Measurements from ENCODE around the gene LAMA2. TPM values are rescaled to one million over a fixed set of nuclear protein-coding genes. Genes with fewer than 3 reads are reported as not detected.

The LAMA2 gene
- polyA plus RNA-seq, 1 donor from 2014 or later = 2.5 TPM

DNA sequence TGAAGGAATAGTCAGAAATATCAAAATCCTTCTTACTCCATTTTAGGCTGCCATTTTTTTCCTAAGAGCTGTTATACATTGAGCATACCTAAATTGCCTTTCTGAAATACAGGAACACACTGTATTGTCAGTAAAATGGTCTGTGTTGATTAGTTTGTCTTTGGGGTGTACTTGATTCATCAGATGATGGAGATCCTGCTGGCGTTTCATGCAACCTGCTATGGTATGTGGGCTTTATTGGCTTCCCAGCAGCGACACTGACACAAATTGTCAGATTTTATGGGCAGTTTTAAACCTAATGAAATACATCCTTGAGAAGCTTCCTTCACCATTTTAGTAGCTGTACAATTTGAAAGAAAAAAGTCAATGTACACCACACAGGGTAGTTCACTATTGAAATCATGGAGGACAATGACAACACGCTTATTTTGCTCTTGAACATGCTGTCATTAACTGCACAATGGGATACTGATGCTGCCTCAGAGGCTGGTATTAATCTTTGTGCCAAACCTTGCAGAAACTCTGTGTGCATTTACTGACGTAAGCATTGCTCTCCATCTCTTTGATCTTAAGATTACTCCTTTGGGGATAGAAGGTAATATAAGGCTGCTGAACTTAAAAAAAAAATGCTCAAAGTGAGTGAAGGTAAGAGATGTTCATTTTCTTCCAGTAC is 124.9 kb downstream of the LAMA2 start:
- TF ChIP-seq SMC3 (conservative IDR thresholded peaks at IDR 0.05; ENCODE audit: poor library complexity) (peak; percentile 28), EZH2 (IDR thresholded peaks at IDR 0.05; ENCODE audit: borderline replicate concordance, insufficient read depth, low read length, poor library complexity, severe bottlenecking) (no peak), EP300 (conservative IDR thresholded peaks at IDR 0.05; ENCODE audit: poor library complexity, severe bottlenecking) (peak; percentile 96), REST (IDR thresholded peaks at IDR 0.05; ENCODE audit: borderline replicate concordance) (peak; percentile 25), CTCF (IDR thresholded peaks at IDR 0.05; ENCODE audit: poor library complexity, severe bottlenecking) (peak; percentile 9), POLR2AphosphoS5 (IDR thresholded peaks at IDR 0.05) (peak; percentile 84), TAF1 (IDR thresholded peaks at IDR 0.05; ENCODE audit: low read depth) (no peak)

DNA sequence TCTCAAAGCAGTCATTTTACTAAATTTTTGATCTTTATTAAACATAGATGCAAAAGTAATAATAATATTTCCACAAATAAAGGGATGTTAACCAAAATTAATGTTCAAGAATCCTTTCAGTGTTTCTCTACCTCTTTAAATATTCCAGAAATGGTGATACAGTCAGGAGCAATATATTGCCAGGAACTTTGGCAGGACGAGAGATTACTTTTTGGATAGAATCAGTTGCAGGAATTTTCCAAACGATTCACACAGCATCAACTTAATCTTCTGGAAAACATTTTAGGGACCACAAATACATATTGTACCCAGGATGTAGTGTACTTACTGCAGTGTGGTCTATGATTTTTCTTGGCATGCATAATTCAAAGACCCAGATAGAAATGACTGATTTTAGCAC is 125.7 kb downstream of the LAMA2 start:
- Histone ChIP-seq H2AFZ (ENCODE audit: low read depth, low read length) (no peak overlapping the region), H4K20me1 (ENCODE audit: insufficient read depth) (no peaks in the 10 kb centered on the region), H3K79me2 (replicated peaks; ENCODE audit: insufficient read depth, low read length) (no peaks in the 10 kb centered on the region), H3K27me3 (ENCODE audit: insufficient read depth, low read depth, low read length) (no peaks in the 10 kb centered on the region), H3K27ac (ENCODE audit: low read length) (peak overlapping the region; percentile 69), H3F3A (ENCODE audit: insufficient read depth, low read length, poor library complexity, severe bottlenecking) (peaks cover 10% of the 10 kb centered on the region), H3K4me3 (ENCODE audit: low read length) (peak overlapping the region; percentile 47), H3K9me2 (ENCODE audit: insufficient read depth, low read length) (no peaks in the 10 kb centered on the region), H3K36me3 (ENCODE audit: insufficient read depth, low read length) (no peaks in the 10 kb centered on the region), H3K9me3 (ENCODE audit: low read length) (no peaks in the 10 kb centered on the region), H3K9ac (ENCODE audit: low read length) (no peak overlapping the region), H3K4me2 (ENCODE audit: low read length) (peak overlapping the region; percentile 23)
- TF ChIP-seq MXI1 (conservative IDR thresholded peaks at IDR 0.05; ENCODE audit: poor library complexity, severe bottlenecking) (no peak), SMC3 (conservative IDR thresholded peaks at IDR 0.05; ENCODE audit: poor library complexity) (no peak), TAF1 (IDR thresholded peaks at IDR 0.05; ENCODE audit: low read depth) (no peak), RAD21 (conservative IDR thresholded peaks at IDR 0.05) (no peak), EP300 (conservative IDR thresholded peaks at IDR 0.05; ENCODE audit: poor library complexity, severe bottlenecking) (no peak), EZH2 (IDR thresholded peaks at IDR 0.05; ENCODE audit: borderline replicate concordance, insufficient read depth, low read length, poor library complexity, severe bottlenecking) (no peak), REST (IDR thresholded peaks at IDR 0.05; ENCODE audit: borderline replicate concordance) (no peak), POLR2AphosphoS5 (IDR thresholded peaks at IDR 0.05) (no peak), CTCF (IDR thresholded peaks at IDR 0.05; ENCODE audit: poor library complexity, severe bottlenecking) (no peak)

More for the DNA sequence above, 124.9 kb downstream of the LAMA2 start:
- peak overlapping the region; percentile 69 for H3K27ac ChIP-seq (ENCODE audit: low read length)
- no peaks in the 10 kb centered on the region for H3K9me3 ChIP-seq (ENCODE audit: low read length)
- peak overlapping the region; percentile 23 for H3K4me2 ChIP-seq (ENCODE audit: low read length)
- H4K20me1 ChIP-seq (ENCODE audit: insufficient read depth) = no peaks in the 10 kb centered on the region
- H3K9ac ChIP-seq (ENCODE audit: low read length) = peak overlapping the region; percentile 38
- H2AFZ ChIP-seq (ENCODE audit: low read depth, low read length) = no peak overlapping the region
- no peaks in the 10 kb centered on the region for H3K27me3 ChIP-seq (ENCODE audit: insufficient read depth, low read depth, low read length)
- no peaks in the 10 kb centered on the region for H3K79me2 ChIP-seq (replicated peaks; ENCODE audit: insufficient read depth, low read length)
- H3K9me2 ChIP-seq (ENCODE audit: insufficient read depth, low read length) = no peaks in the 10 kb centered on the region
- H3F3A ChIP-seq (ENCODE audit: insufficient read depth, low read length, poor library complexity, severe bottlenecking) = peaks cover 10% of the 10 kb centered on the region
- no peaks in the 10 kb centered on the region for H3K36me3 ChIP-seq (ENCODE audit: insufficient read depth, low read length)
- H3K4me3 ChIP-seq (ENCODE audit: low read length) = peak overlapping the region; percentile 47
